Measurements from ENCODE around the gene RPRD2.

Gene RPRD2

GRCh38 chr1:150408800-150409199 is 44.9 kb downstream of the RPRD2 start:
- no peak overlapping the region for H3K4me3 ChIP-seq (ENCODE audit: low read depth, low read length)
- no peak for TF ChIP-seq CTCF (IDR thresholded peaks at IDR 0.05; ENCODE audit: low read depth, low read length)

GRCh38 chr1:150409504-150410362 is 45.8 kb downstream of the RPRD2 start:
- H3K4me3 ChIP-seq (ENCODE audit: low read depth, low read length): no peak overlapping the region
- no peak for TF ChIP-seq CTCF (IDR thresholded peaks at IDR 0.05; ENCODE audit: low read depth, low read length)

GRCh38 chr1:150410582-150411101 is 46.7 kb downstream of the RPRD2 start:
- H3K4me3 ChIP-seq (ENCODE audit: low read depth, low read length): no peak overlapping the region
- TF ChIP-seq CTCF (IDR thresholded peaks at IDR 0.05; ENCODE audit: low read depth, low read length): no peak

GRCh38 chr1:150414592-150414991 is 50.6 kb downstream of the RPRD2 start:
- no peak overlapping the region for H3K4me3 ChIP-seq (ENCODE audit: low read depth, low read length)

GRCh38 chr1:150415800-150416199 is 51.9 kb downstream of the RPRD2 start:
- no peak for TF ChIP-seq CTCF (IDR thresholded peaks at IDR 0.05; ENCODE audit: low read depth, low read length)
- no peak overlapping the region for H3K4me3 ChIP-seq (ENCODE audit: low read depth, low read length)

More at GRCh38 chr1:150414592-150414991, 50.6 kb downstream of the RPRD2 start:
- no peak for TF ChIP-seq CTCF (IDR thresholded peaks at IDR 0.05; ENCODE audit: low read depth, low read length)

- TF ChIP-seq CTCF (IDR thresholded peaks at IDR 0.05; ENCODE audit: low read depth, low read length): no peak
- no peak overlapping the region for H3K4me3 ChIP-seq (ENCODE audit: low read depth, low read length)
Measured at GRCh38 chr1:150420560-150421265, 56.8 kb downstream of the RPRD2 start.

GRCh38 chr1:150422541-150422940 is 58.6 kb downstream of the RPRD2 start:
- no peak overlapping the region for H3K4me3 ChIP-seq (ENCODE audit: low read depth, low read length)
- TF ChIP-seq CTCF (IDR thresholded peaks at IDR 0.05; ENCODE audit: low read depth, low read length): no peak

Data from WI38 (cell line).